Cerebellar cortex (tissue), 1 donor: ENCODE measurements around the gene CACFD1.
"Not testable (repeated sequence)": the region's sequence is repeated elsewhere in the genome, so short reads cannot be mapped to it uniquely, and the experiment has no call there.

ENCODE experiments used
- DNase-seq: peaks from one replicate; pipeline ENCODE4 v3.0.0-alpha.2; 2015; ENCODE audit warnings: low spot score

CACFD1 gene

DNA sequence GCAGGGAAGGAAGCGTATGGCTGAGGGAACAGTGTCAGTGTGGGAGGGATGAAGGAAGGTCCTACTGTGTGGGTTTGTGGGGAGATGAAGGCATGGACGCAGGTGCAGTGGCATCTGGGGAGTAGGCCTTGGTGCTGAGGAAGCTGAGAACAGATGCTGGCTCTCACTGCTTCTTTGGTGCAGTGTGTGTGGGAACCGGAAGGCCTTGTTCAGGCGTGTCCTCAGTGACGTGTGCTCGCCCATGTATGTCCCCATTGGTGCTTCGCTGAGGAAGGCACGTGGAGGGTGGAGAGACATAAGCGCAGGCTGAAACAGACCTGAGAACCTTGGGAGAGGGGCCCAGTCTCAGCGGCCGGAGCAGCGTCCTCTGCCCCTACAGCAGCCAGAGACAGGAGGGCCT, 18.9 kb upstream of the CACFD1 start:
- no peak for DNase-seq

DNA sequence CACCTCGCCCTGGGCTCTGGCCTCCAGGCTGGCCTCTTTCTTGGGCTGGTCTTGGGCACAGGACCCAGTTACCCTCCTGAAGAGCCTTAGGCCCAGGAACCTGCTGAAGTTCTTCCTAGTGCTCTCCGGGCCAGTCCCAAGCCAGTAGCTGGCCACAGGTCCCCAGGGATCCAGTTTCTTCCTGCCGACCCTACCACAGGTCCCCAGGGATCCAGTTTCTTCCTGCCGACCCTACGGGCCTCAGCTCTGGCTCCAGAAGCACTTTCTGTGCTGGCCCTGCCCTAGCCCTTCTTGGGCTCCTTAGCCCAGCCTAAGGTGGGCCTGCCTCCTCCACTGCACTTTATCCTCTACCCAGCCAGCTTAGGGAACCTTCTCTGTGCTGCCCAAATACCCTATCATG, 18.2 kb upstream of the CACFD1 start:
- DNase-seq, result no peak

DNA sequence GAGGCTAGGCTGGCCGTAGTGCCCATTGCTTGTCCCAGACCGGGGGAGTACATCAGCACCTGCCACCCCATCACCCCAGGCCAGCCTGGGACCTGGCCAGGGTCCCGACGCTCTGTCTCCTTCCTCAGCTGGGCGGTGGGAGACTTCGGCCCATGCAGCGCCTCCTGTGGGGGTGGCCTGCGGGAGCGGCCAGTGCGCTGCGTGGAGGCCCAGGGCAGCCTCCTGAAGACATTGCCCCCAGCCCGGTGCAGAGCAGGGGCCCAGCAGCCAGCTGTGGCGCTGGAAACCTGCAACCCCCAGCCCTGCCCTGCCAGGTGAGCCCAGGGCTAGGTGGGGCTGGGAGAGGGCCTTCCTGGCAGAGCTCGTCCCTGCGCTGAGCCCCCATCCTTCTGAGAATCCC, 16.5 kb upstream of the CACFD1 start:
- no peak for DNase-seq

DNA sequence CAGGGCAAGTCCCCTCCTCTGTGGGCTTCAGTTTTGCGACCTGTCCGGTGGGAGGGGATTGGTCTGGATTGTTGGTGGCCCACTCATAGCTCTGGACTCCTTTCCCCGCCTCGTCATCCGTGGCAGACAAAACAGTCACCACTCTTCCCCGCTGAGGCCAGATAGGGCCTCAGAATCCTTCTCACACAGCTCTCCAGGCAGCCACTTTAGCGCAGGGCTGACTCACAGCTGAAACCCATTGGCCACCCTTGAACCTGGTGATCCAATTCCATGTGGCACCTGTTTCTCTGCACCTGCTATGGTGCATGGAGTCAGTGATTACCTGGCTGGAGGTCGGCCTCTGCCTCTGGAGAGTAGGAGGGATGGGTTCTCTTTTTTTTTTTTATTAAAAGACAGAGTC, 15.8 kb upstream of the CACFD1 start:
- no peak for DNase-seq

DNA sequence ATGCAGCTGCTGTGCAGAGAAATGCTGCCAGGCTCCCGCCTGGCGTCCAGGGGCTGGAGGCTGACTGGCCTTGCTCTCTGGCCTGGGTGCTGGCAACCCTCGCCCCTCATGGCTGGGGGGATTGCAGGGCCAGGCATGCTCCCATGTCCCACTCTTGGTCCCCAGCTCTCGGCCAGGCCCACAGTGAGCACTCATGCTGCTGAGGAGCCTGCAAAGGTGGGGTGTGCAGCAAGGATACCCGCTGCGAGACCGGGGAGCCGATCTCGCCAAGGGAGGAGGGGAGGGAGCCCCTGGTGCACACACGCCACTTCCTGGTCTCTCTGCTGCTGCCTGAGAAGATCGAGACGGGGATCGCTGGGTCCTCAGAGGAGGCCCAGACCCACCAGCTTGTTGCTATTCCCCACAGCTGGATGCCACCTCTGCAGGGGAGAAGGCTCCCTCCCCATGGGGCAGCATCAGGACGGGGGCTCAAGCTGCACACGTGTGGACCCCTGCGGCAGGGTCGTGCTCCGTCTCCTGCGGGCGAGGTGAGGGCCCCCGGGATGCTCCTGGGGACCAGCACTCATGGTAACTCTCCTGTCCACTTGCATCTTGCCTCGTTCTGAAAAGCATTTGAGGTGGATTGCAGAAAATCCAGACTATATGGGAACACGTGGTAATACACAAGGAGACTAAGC, 14.3 kb upstream of the CACFD1 start:
- DNase-seq, result no peak

DNA sequence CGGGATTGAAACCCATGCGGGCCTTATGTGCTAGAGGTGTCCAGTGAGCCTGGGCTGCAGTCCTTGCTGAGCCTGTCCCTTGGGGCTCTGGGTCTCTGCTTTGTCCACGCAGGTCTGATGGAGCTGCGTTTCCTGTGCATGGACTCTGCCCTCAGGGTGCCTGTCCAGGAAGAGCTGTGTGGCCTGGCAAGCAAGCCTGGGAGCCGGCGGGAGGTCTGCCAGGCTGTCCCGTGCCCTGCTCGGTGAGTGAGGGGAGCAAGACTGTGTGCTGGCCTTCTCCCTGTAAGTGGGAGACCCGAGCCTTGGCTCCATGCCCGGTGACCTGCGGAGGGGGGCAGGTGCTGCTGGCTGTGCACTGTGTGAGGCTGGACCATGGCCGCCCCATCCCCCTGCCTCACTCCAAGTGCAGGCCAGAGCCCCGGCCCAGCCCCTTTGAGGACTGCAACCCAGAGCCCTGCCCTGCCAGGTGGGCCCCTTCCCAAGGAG, 11.2 kb upstream of the CACFD1 start:
- no peak for DNase-seq

DNA sequence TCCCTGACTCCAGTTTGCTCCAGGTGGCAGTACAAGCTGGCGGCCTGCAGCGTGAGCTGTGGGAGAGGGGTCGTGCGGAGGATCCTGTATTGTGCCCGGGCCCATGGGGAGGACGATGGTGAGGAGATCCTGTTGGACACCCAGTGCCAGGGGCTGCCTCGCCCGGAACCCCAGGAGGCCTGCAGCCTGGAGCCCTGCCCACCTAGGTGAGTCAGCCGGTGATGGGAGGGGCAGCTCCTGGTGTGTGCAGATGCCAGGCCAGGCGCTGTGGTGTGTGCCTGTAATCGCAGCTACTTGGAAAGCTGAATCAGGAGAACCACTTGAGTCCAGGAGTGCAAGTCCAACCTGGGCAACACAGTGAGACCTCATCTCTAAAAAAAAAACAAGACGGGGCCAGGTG, 10.0 kb upstream of the CACFD1 start:
- DNase-seq, result no peak

DNA sequence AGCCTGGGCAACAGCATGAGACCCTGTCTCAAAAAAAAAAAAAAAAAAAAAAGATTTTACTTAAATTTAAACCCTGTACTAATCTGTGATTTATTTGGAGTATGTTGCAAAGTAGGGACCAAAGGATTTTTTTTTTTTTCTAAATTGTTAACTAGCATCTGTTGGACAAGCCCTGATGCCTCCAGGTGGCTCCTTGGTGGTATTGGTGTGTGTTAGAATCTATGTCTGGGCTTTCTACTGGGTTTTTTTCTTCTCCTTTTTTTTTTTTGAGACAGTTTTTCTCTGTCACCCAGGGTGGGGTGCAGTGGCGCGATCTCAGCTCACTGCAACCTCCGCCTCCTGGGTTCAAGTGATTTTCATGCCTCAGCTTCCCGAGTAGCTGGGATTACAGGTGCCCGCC, 7.9 kb upstream of the CACFD1 start:
- not testable (repeated sequence) for DNase-seq

DNA sequence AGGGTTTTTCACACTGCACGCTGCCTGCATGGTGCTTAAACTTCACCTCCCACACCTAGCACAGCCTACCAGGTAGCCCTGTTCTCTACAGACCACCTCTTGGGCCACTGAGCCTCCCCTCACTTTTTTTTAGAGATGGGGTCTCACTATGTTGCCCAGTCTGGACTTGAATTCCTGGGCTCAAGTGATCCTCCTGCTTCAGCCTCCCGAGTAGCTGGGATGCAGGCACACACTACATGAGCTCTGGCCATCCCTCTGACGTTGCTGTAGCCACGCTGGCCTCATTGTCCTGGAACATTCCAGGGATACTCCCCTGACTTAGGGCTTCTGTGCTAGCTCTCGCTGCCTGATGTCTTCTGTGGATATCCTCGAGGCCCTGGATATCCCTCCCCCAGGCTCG, 7.2 kb upstream of the CACFD1 start:
- no peak for DNase-seq

DNA sequence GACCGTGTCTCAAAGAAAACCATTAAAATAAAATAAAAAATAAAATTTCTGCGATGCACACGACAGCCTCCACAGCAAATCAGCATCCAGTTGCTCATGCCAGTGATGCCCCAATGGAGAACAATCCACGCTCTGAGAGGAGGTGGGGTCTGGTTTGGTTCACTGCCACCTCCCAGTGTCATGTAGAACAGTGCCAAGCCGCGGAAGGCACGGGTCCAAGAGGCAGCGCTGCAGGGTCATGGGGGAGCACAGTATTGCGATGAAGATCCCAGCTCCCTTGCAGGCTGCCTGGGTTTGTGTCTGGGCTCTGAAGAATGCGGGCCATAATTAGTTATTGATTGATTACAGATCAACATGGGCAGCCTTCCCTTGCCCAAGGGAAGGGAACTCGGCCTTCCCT, 6.1 kb upstream of the CACFD1 start:
- no peak for DNase-seq

DNA sequence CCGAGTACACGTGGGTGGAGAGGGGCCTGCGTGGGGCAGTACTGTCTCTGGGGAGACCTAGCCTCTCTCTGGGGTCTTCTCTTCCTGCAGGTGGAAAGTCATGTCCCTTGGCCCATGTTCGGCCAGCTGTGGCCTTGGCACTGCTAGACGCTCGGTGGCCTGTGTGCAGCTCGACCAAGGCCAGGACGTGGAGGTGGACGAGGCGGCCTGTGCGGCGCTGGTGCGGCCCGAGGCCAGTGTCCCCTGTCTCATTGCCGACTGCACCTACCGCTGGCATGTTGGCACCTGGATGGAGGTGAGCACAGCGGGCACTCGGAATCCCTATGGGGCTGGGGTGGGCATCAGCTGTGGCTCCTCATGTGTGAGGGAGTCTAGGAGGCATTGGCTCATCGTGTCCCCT, 5.5 kb upstream of the CACFD1 start:
- no peak for DNase-seq

DNA sequence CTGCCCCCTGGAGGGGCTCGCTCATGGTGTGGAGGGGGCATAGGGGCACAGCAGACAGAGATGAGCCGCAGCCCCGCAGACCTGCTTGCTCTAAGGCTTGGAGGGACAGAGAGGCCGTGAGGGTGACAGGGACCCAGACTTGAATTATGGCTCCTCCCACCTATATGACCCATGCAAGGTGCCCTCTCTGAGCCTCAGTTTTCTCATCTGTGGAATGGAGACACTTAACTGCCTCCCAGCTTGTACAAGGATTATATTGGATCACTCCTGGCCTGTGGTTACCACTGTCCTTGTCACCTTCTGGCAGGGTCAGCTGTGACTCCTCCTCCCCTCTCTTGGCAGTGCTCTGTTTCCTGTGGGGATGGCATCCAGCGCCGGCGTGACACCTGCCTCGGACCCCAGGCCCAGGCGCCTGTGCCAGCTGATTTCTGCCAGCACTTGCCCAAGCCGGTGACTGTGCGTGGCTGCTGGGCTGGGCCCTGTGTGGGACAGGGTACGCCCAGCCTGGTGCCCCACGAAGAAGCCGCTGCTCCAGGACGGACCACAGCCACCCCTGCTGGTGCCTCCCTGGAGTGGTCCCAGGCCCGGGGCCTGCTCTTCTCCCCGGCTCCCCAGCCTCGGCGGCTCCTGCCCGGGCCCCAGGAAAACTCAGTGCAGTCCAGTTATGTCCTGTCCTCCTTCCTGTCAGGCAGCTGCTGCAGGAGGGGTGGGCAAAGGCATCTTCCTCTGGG, 4.7 kb upstream of the CACFD1 start:
- no peak for DNase-seq

DNA sequence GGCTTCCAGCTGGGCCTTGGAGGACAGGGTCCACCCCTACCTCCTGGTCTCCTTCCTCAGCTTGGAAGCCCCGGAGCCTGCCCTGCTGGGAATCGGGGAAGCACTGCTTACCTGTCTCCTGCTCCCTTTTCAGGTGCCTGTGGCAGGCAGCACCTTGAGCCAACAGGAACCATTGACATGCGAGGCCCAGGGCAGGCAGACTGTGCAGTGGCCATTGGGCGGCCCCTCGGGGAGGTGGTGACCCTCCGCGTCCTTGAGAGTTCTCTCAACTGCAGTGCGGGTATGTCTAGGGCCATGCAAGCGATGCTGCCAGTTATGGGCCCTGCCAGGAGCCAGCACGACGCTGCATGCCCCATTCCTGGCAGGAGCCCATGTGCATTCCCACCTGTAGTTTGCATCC, 3.8 kb upstream of the CACFD1 start:
- DNase-seq, result no peak

DNA sequence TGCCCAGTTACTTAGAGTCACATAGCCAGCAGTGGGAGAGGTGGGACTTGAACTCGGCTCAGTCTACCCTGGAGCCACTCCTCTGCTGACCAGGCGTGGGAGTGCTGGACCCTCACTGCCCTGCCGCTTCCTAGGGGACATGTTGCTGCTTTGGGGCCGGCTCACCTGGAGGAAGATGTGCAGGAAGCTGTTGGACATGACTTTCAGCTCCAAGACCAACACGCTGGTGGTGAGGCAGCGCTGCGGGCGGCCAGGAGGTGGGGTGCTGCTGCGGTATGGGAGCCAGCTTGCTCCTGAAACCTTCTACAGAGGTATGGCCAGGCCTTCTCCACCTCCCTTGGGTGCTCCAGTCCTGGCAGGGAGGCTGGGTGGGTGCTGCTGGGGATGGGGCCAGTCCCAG, 3.4 kb upstream of the CACFD1 start:
- DNase-seq, result no peak

DNA sequence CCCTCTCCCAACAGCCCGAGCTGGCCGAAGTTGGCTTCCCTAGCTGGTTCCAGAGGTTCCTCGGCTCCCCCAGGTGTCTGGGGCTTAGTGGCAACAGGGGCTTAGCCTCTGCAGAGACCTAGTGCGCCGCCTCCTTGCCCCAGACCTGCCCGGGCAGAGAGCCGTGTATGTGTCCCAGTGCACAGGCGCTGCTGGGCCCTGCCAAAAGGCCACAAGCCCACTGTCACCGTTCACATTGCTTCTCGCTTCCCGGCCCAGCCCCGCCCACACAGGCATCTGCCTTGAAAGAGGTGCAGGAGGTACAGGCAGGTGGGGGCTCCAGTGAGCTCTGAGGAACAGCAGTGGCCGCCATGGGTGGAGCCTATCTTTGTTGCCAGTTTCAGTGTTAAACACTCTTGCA, 2.5 kb upstream of the CACFD1 start:
- no peak for DNase-seq

DNA sequence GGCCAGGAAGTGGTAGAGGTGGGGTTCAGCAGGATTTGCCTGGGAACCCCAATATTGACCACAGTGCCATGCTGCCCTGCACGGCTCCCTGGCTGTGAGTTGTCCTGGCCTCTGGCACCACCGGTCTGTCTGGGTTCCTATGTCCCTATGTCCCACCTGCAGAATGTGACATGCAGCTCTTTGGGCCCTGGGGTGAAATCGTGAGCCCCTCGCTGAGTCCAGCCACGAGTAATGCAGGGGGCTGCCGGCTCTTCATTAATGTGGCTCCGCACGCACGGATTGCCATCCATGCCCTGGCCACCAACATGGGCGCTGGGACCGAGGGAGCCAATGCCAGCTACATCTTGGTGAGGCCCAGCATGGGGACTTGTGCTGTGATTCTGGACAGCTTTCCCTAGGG, 2.0 kb upstream of the CACFD1 start:
- no peak for DNase-seq

DNA sequence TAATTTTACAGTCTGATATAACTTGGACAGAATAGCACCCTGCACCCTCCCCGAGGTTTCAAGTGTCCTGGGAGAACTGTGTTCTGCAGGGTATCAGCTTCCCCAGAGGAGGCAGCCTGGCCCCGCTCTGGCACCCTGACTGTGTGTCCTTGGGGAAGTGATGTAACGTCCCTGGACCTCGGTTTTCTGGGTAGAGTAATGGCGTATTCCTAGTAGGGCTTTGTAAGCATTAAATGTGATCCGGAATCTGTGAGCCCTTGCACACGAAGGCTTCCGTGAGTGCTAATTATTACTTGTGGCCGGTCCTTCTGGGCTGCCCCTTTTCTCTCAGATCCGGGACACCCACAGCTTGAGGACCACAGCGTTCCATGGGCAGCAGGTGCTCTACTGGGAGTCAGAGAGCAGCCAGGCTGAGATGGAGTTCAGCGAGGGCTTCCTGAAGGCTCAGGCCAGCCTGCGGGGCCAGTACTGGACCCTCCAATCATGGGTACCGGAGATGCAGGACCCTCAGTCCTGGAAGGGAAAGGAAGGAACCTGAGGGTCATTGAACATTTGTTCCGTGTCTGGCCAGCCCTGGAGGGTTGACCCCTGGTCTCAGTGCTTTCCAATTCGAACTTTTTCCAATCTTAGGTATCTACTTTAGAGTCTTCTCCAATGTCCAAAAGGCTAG, 1.0 kb upstream of the CACFD1 start:
- peak; percentile 52 for DNase-seq

DNA sequence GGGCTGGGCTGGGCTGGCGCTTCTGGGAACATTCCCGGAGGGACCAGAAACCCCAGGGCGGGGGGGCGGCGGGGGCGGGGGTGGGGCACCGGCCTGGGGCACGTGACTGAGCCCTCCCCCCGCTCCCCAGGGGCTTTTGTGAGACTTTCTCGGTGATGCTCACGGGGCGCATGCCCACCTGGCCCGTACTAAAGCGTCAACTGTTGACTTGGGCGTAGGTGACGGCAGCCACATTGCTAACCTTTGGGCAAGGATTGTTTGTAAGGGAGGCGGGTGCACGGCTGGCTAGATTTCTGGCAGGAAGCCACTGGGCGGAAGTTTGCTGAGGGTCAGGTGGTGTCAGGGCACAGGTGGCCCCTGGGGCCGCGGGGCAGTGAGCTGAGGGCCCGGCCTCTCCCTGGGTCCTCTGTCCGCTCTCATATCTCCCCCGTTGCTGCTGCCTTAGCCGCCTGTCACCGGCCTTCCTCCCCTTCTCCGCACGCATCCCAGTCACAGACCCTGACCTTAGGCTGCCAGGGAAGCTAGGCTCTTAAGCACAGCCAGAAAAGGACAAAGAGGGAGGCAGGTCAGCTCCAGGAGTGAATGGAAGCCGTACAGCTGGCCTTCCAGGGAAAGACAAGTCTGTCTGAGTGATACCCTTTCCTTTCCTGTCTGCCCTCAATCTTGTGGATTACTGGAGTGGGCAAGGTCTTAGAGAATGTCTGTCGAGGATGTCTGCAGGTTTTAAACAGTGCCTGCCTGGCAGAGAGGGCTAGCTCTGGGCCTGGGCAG, 812 bp downstream of the CACFD1 start:
- peak; percentile 48 for DNase-seq

DNA sequence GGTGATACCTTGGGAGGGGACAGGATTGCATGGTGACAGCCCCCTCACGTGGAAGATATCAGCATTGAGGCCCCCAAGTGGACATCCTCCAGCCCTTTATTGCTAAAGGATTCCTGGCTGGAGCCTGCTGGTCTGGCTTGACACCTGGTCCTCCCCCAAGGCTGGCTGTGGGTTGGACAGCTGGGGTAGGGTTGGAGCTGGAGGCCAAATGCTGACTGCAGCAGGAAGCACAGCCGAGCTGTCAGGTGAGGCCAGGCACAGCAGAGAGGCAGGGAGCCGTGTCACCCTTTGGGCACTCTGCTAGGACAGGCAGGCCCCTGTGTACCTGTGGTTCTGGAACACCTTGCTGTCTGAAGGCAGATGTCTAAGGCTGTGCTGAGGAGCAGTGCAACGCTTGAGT, 2.2 kb downstream of the CACFD1 start:
- DNase-seq, result peak; percentile 71

DNA sequence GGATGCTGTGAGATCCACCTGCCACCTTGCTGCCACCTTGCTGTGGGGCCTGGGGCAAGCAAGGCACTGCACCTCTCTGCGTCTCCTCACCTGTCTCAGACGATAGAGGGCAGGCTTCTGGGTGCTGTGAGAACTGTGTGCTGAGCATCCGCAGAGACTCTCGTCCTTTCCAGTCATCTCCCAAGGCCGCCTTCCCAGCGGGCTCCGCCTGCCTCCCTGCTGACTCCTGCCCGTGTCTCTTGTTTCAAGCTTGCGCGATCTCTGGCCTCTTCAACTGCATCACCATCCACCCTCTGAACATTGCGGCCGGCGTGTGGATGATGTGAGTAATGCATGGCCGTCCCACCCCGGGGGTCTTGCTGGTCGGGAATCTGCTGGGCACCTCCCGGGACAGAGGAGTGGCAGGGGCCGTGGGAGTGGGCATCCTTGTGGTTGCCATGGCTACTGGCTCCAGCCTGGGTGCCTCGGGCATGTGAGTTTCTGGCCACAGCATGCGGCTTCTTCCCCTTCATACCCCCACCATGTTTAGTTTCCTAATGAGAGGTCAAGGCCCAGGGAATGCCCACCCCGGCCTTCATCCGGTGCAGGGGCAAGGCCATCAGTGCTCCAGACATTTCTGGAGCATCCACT, 3.6 kb downstream of the CACFD1 start:
- DNase-seq, result peak; percentile 54

DNA sequence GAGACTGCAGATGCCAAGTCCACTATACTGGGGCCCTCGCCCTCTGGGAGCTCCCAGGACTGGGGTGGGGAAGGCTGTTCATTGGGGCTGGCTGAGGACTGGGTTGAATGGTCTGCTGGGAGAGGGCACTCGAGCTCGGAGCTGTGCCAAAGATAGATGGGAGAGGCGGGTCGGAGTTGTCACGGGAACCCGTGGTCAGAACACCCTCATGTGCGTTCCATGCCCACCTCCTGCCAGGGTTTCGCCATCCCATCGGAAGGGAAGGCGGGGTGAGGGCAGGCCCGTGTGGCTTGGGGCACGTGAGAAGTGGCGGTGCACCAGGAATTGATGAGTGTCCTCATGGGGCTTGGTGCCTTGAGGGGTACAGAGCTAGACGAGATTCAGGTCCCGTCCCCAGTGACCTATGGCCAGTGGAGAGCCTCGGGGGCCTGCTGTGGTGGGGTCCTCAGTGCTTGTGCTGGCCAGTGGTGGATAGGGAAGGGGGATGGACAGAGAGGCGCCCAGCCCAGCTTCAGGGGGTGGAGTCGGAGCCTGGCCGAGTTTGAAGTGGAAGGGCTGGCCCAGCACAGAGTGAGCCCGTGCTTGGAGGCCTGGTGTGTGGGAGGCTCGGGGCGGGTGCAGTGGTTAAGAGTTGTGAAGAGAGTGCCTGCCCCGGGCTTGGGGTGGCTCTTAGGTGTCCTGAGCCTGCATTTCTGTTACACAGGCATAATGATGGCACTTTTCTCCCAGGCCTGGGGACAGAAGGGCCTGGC, 4.3 kb downstream of the CACFD1 start:
- no peak for DNase-seq
